ENCODE measurements around the gene LRRC45.

LRRC45 gene

GRCh38 chr17:82007228-82007494 is 15.9 kb upstream of the LRRC45 start:
- no peak for DNase-seq (ENCODE audit: low spot score)

DNA sequence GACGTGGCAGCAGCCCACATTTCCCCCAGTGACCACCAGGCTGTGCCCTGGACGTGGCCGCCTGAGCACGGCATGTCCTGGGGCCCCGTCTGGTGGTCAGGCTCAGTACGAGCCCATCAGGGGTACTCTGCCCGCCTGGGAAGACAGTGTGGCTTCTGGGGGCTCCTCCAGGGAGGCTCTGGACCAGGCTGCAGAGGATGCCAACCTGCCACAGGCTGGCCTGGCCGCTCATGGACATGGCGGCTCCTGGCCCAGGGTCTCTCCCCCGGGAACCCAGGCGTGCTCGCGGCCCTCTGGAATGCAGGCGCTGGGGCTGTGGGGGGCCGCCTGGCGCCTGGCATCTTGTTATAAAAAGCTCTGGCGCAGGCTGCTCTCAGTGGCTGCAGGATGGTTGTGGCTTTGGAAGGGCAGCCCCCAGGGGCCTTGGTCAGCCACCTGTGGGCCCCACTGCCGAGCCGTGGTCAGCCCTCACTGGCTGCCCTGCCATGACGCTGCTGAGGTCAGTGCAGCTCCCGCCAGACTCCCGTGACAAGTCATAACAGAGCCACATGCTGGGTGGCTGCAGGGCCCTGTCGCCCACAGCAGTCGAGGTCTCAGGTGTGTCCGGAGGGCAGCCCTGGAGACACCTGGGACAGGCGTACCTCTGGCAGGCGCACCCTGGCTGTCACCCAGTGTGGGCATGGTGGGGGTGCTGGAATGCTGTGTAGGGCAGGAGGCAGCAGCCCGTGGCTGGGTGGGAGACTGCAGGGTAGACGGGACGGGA is 15.4 kb upstream of the LRRC45 start:
- DNase-seq (ENCODE audit: low spot score) = no peak

DNA sequence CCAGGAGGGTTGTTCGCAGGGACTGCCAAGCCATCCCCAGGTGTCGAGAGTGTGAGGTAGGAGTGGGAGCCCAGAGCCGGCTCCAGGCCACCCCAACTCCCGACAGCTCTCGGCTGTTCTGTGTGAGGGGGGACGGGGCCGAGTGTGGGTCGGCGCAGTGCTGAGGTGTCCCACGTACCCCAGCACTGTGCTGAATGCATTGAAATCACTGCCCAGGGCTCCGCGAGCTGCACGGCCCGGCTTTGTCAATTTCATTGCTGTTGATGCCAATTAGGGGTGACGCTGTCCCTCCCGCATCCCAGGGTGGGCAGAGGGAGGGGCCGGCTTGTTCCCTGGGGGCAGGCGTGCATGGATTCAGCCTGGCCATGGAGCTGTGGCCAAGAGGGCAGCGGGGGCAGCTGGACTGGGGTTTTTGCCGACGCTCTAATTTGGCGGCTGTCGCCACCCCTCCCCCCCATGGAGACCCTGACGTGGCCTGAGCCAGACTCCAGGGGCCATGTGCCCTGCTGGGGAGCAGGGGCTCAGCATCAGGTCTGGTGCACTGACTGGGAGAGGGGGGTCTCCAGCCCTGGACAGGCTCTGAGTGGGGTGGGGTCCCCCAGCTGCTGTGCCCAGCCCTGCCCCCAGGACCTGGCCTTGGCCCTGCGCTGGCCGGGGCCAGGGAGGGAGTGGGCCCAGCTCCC is 14.7 kb upstream of the LRRC45 start:
- DNase-seq (ENCODE audit: low spot score) = no peak

DNA sequence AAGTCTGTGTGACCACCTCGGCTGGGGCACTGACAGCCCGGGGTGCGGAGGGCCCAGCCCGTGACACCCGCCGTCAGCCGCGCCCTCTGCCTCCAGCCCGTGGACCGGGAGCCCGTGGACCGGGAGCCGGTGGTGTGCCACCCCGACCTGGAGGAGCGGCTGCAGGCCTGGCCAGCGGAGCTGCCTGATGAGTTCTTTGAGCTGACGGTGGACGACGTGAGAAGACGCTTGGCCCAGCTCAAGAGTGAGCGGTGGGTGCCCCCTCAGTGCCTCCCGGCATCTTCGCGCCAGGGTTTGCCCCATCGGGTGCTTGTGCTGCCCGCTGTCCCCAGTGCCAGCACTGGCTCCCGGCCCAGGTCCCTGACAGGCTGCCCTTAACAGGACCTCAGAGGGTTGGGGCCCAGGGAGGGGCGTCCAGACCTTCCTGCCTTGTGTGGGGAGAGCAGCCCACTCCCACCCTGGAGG is 14.1 kb upstream of the LRRC45 start:
- no peak for DNase-seq (ENCODE audit: low spot score)

GRCh38 chr17:82009413-82009812 is 13.7 kb upstream of the LRRC45 start:
- DNase-seq (ENCODE audit: low spot score) = no peak

GRCh38 chr17:82010575-82011525 is 12.3 kb upstream of the LRRC45 start:
- DNase-seq (ENCODE audit: low spot score) = no peak

DNA sequence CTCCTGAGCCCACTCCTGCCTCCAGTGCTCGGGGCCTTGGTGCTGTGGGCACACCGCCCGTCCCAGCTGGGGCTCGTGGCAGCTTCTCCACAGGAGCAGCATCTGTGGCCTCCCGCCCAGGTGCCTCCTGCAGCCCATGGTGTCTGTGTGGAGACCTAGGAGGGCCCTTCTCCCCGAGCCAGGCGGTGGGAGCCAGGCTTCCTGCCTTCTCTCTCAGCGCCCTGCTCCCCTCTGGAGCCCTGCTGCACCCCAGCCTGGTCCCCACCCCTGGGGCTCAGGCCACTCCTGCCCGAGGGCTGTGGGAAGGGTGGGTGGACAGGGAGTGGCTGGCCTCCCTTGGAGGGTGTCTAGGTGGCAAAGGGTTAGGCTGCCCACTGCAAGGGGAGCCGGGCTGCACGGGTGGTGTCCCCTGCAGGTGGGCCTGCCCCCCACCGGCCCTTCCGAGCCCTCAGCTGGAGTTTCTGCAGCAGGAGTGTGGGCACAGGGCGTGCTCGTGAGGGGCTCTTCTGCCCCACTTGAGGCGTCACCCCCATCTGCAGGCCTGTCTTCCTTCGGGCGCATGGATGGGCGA is 11.4 kb upstream of the LRRC45 start:
- no peak for DNase-seq (ENCODE audit: low spot score)

DNA sequence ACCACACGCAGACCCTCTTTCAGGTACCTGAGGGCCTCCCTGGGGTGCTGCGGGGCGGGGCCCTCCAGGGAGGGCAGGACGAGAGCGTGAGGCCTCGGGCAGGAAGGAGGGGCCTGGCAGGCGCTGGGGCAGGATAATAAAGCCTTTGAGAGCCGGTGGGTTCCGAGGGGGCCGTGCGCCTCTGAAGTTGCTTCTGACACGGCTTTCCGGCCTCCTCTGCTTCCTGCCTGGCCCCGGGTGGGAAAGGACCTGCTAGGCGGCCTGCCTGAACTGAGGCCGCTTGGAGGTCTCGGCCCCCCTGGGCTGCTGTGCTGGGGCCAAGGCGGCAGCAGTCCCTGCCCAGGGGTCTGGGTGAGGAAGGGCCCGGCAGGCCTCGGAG is 10.9 kb upstream of the LRRC45 start:
- DNase-seq (ENCODE audit: low spot score) = no peak

DNA sequence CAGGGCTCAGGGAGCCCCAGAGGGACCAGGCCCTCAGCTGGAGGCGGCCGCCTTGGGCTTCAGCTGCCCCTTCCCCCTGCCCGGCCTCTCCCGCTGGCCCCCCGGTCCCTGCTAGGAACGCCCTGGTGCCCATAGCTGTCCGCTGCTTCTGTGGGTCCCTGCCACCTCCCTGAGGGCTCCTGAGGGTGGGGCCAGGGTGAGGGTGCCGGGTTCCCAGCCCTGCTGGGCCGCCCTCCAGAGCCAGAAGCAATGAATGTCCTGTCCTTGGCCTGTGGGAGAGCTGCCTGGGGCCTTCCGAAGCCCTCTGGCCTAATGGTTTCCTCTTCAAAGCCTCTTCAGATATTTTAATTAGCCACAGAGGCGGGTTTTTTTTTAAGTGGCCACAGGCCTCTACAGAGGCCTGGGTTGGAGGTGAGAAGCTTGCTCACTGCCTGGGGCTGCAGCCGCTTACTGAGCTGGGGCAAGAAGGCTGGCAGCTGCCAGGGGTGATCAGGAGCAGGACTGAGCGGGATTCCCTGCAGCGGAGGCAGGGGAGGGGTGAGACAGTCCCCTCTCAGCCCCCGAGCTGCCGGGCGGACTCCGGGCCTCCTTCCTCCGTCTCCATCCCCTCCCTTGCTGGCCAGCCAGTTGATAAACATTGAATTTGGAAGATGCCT is 10.3 kb upstream of the LRRC45 start:
- DNase-seq (ENCODE audit: low spot score) = no peak

DNA sequence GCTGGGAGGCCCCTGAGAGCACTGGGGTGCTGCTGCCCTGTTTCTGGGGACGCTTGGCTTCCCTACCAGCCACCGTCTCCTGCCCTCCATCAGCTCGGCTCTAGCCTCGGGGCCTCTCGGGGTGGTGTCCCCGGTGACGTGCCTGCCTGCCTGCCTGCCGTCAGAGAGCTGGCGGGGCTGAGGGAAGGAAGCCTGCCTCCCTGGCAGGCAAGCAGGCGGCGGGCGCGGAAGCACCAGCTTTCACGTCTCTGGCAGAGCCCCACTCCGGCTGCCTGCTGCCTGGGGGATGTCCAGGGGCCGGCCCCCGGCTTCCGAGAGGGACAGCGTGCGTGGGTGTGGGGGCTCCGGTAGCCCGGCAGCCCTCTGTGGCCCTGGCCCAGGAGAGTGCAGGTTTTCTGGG is 9.8 kb upstream of the LRRC45 start:
- DNase-seq (ENCODE audit: low spot score) = no peak

- DNase-seq (ENCODE audit: low spot score) = no peak
Measured at GRCh38 chr17:82013772-82014321, 9.3 kb upstream of the LRRC45 start.

GRCh38 chr17:82014432-82014831 is 8.7 kb upstream of the LRRC45 start:
- DNase-seq (ENCODE audit: low spot score) = no peak

DNA sequence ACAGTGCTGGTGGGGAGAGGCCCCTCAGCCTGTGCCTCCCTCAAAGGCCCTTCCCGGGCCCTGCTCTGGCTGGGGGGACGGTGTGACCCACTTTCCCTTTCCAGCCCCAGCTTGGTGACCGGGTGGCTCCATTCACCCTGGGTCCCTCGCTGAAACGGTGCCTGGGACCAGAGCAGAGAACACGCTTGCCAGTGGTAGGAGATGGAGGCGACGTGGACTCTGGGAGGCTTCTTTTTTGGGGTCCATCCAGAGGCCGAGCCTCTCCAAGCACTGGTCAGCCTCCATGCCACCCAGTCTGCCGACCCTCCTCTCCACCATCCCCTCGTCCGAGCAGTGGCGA is 8.2 kb upstream of the LRRC45 start:
- DNase-seq (ENCODE audit: low spot score) = no peak

- DNase-seq (ENCODE audit: low spot score) = no peak
Measured at GRCh38 chr17:82015311-82015971, 7.7 kb upstream of the LRRC45 start.

DNA sequence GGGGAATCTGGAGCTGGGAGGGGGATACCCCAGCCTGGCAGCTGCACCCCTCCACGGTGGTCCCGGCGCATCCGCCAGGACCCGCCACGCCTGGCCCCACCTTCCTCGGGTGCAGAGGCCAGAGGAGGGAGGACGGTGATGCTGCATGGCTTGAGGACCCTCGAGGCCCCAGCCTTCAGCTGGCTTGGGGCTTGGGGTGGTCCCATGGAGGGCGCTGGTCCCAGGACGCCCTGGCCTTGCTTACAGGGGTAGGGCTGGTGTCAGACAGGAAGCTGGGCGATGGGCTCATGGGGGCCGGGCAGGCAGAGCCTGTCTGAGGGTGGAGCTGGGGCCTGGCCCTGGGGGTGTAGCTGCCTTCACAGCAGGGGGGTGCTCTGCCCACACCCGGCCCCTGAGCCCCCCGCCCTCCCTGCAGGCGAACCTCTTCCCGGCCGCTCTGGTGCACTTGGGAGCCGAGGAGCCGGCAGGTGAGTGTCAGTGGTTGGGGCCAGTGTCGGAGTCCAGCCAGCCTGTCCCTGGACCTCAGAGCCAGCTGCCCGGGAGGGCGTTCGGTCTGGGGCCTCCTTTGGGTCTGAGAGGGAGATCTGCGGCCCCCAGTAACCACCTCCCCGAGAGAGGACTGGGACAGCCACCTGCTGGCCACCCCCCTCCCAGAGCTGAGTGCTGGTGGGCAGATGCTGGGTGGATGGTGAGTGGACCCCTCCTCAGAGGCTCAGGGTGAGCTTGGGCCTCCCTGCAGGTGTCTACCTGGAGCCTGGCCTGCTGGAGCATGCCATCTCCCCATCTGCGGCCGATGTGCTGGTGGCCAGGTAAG is 6.8 kb upstream of the LRRC45 start:
- DNase-seq (ENCODE audit: low spot score) = no peak

DNA sequence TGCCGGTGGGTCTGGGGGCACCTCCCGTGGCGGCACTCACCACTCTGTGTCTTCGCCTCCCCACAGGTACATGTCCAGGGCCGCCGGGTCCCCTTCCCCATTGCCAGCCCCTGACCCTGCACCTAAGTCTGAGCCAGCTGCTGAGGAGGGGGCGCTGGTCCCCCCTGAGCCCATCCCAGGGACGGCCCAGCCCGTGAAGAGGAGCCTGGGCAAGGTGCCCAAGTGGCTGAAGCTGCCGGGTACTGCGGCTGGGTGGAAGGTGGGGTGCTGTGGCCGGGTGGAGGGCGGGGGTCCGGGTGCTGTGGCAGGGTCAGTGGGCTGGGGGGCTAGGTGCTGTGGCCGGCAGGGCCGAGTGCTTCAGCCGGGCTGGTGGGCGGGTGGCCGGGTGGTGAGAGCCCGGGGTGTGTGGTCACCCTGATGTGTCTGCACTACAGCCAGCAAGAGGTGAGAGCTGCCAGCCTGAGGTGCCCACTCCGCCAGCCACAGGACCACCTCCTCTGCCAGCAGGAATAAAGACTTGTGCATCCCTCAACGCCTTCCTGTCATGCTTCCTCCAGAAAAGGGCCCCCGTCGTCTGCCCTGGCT is 6.1 kb upstream of the LRRC45 start:
- DNase-seq (ENCODE audit: low spot score) = no peak

GRCh38 chr17:82017612-82018151 is 5.4 kb upstream of the LRRC45 start:
- DNase-seq (ENCODE audit: low spot score) = no peak

- no peak for DNase-seq (ENCODE audit: low spot score)
Measured at GRCh38 chr17:82018152-82018988, 4.7 kb upstream of the LRRC45 start.
